GM23248 (cell line): ENCODE data around the gene EXD3.
"Not testable (repeated sequence)": the region's sequence is repeated elsewhere in the genome, so short reads cannot be mapped to it uniquely, and the experiment has no call there.

ENCODE experiments used
- EZH2 ChIP-seq: fragments of 200-600 bp; sonication (generic); IDR thresholded peaks from 2 replicates; pipeline ENCODE4 v1.6.1; 2018; ENCODE audit warnings: antibody characterized with exemption, mild to moderate bottlenecking; ENCODE audit not compliant: insufficient read depth, poor library complexity, severe bottlenecking
- EZH2phosphoT487 ChIP-seq: fragments of 200-600 bp; sonication (generic); IDR thresholded peaks from 2 replicates; pipeline ENCODE4 v1.6.1; 2018; ENCODE audit warnings: antibody characterized with exemption, moderate library complexity, mild to moderate bottlenecking, low read depth; ENCODE audit not compliant: insufficient read depth

DNA sequence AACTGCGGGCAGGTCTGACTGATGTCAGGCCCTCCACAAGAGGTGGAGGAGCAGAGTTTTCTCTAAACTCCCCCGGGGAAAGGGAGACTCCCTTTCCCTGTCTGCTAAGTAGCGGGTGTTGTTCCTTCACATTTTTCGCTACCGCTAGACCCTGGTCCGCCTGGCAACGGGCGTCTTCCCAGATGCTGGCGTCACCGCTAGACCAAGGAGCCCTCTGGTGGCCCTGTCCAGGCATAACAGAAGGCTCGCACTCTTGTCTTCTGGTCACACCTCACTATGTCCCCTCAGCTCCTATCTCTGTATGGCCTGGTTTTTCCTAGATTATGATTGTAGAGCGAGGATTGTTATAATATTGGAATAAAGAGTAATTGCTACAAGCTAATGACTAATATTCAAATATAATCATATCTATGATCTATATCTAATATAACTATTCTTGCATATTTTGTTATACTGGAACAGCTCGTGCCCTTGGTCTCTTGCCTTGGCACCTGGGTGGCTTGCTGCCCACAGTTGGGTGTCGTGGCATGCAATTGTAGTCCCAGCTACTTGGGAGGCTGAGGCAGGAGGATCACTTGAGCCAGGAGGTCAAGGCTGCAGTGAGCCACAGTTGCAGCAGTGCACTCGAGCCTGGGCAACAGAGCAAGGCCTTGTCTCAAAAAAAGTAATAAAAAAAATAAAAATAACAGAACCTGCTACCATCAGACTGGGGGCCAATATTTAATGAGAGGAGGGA lies 160.6 kb downstream of the EXD3 start:
- TF ChIP-seq EZH2phosphoT487, EZH2: not testable (repeated sequence)
